H9 (cell line): ENCODE measurements around the gene CFAP46. TPM values are rescaled to one million over a fixed set of nuclear protein-coding genes. Genes with fewer than 3 reads are reported as not detected.

Experiments used
- DNase-seq: peaks from one replicate; pipeline ENCODE4 v3.0.0-alpha.2; 2017
- H2AFZ ChIP-seq: one replicate; pipeline ENCODE4 v1.6.1; 2013; ENCODE audit warnings: mild to moderate bottlenecking, low read length, control low read depth, moderate library complexity
- H2AK5ac ChIP-seq: 2 replicates; pipeline ENCODE4 v1.6.1; 2013; ENCODE audit warnings: low read length, control low read depth, mixed read lengths; ENCODE audit not compliant: insufficient read length
- H2BK120ac ChIP-seq: one replicate; pipeline ENCODE4 v1.6.1; 2013; ENCODE audit warnings: low read depth, mild to moderate bottlenecking, low read length, control low read depth, inconsistent platforms; ENCODE audit not compliant: poor library complexity, severe bottlenecking
- H2BK12ac ChIP-seq: 2 replicates; pipeline ENCODE4 v1.6.1; 2013; ENCODE audit warnings: low read length, control low read depth, mixed read lengths, low read depth; ENCODE audit not compliant: insufficient read length
- H2BK15ac ChIP-seq: 2 replicates; pipeline ENCODE4 v1.6.1; 2013; ENCODE audit warnings: low read depth, low read length, control low read depth
- H2BK20ac ChIP-seq: one replicate; pipeline ENCODE4 v1.6.1; 2013; ENCODE audit warnings: low read depth, mild to moderate bottlenecking, low read length, control low read depth, inconsistent platforms; ENCODE audit not compliant: poor library complexity, severe bottlenecking
- H2BK5ac ChIP-seq: 2 replicates; pipeline ENCODE4 v1.6.1; 2013; ENCODE audit warnings: low read length, control low read depth, mixed read lengths; ENCODE audit not compliant: insufficient read length
- H3K14ac ChIP-seq: 2 replicates; pipeline ENCODE4 v1.6.1; 2013; ENCODE audit warnings: low read length, control low read depth; ENCODE audit not compliant: insufficient read depth
- H3K18ac ChIP-seq: 2 replicates; pipeline ENCODE4 v1.6.1; 2013; ENCODE audit warnings: low read depth, mild to moderate bottlenecking, mixed read lengths, low read length, control low read depth; ENCODE audit not compliant: insufficient read length
- H3K23ac ChIP-seq: 2 replicates; pipeline ENCODE4 v1.6.1; 2013; ENCODE audit warnings: low read length, control low read depth, mixed read lengths, low read depth; ENCODE audit not compliant: insufficient read length
- H3K23me2 ChIP-seq: 2 replicates; pipeline ENCODE4 v1.6.1; 2013; ENCODE audit warnings: low read depth, mild to moderate bottlenecking, mixed read lengths, low read length, control low read depth; ENCODE audit not compliant: insufficient read length, poor library complexity, severe bottlenecking
- H3K27ac ChIP-seq: 2 replicates; pipeline ENCODE4 v1.5.1; 2013; ENCODE audit warnings: low read length, control low read depth, mixed read lengths, low read depth; ENCODE audit not compliant: insufficient read length
- H3K27me3 ChIP-seq: 2 replicates; pipeline ENCODE4 v1.6.1; 2013; ENCODE audit warnings: low read length, control low read depth, inconsistent platforms; ENCODE audit not compliant: insufficient read depth
- H3K4ac ChIP-seq: 2 replicates; pipeline ENCODE4 v1.6.1; 2013; ENCODE audit warnings: low read depth, mild to moderate bottlenecking, control low read depth, inconsistent platforms, low read length, moderate library complexity
- H3K4me1 ChIP-seq: 2 replicates; pipeline ENCODE4 v1.6.1; 2013; ENCODE audit warnings: low read length, control low read depth, inconsistent platforms; ENCODE audit not compliant: insufficient read depth
- H3K4me2 ChIP-seq: 2 replicates; pipeline ENCODE4 v1.6.1; 2013; ENCODE audit warnings: low read length, control low read depth, mixed read lengths; ENCODE audit not compliant: insufficient read length, insufficient read depth
- H3K56ac ChIP-seq: 2 replicates; pipeline ENCODE4 v1.6.1; 2013; ENCODE audit warnings: low read depth, mild to moderate bottlenecking, mixed read lengths, low read length, control low read depth; ENCODE audit not compliant: insufficient read length
- H3K79me1 ChIP-seq: 2 replicates; pipeline ENCODE4 v1.6.1; 2013; ENCODE audit warnings: low read depth, mild to moderate bottlenecking, moderate library complexity, low read length, control low read depth, inconsistent platforms; ENCODE audit not compliant: insufficient read depth, poor library complexity, severe bottlenecking
- H3K79me2 ChIP-seq: 2 replicates; pipeline ENCODE4 v1.6.1; 2013; ENCODE audit warnings: low read length, control low read depth, inconsistent platforms; ENCODE audit not compliant: insufficient read depth
- H3K9ac ChIP-seq: 2 replicates; pipeline ENCODE4 v1.6.1; 2013; ENCODE audit warnings: low read length, control low read depth, mixed read lengths; ENCODE audit not compliant: insufficient read length; ENCODE audit errors: extremely low read depth
- H3K9me3 ChIP-seq: one replicate; pipeline ENCODE4 v1.6.1; 2013; ENCODE audit warnings: low read depth, low read length, inconsistent platforms; ENCODE audit not compliant: control insufficient read depth
- H3T11ph ChIP-seq: one replicate; pipeline ENCODE4 v1.6.1; 2013; ENCODE audit warnings: mild to moderate bottlenecking, low read length, control low read depth, inconsistent platforms
- H4K20me1 ChIP-seq: one replicate; pipeline ENCODE4 v1.6.1; 2013; ENCODE audit not compliant: control insufficient read depth, insufficient read length, insufficient read depth
- H4K5ac ChIP-seq: 2 replicates; pipeline ENCODE4 v1.6.1; 2013; ENCODE audit warnings: low read depth, mild to moderate bottlenecking, mixed read lengths, low read length, control low read depth; ENCODE audit not compliant: insufficient read length
- H4K8ac ChIP-seq: replicated peaks from 2 replicates; pipeline ENCODE4 v1.6.1; 2013; ENCODE audit warnings: low read length, control low read depth, mixed read lengths, low read depth; ENCODE audit not compliant: insufficient read length
- H4K91ac ChIP-seq: 2 replicates; pipeline ENCODE4 v1.6.1; 2013; ENCODE audit warnings: low read depth, mild to moderate bottlenecking, moderate library complexity, mixed read lengths, low read length, control low read depth; ENCODE audit not compliant: insufficient read length
- H3K27ac Mint-ChIP-seq, 3 experiments: 2 replicates in 2 of 3; 3 replicates in 1 of 3; pipeline ENCODE4 v1.8.0; 2020 to 2021; ENCODE audit warnings: mixed read lengths in 3 of 3, mild to moderate bottlenecking in 1 of 3, moderate library complexity in 1 of 3
- H3K27me3 Mint-ChIP-seq: 2 replicates; pipeline ENCODE4 v1.8.0; 2021; ENCODE audit warnings: low read depth, mild to moderate bottlenecking, moderate library complexity, mixed read lengths
- H3K36me3 Mint-ChIP-seq, 3 experiments: 2 replicates in 2 of 3; 3 replicates in 1 of 3; pipeline ENCODE4 v1.8.0; 2020 to 2021; ENCODE audit warnings: low read depth in 3 of 3, mixed read lengths in 3 of 3; ENCODE audit not compliant: insufficient read depth in 1 of 3
- H3K4me1 Mint-ChIP-seq, 2 experiments: 2 replicates each; pipeline ENCODE4 v1.8.0; 2020; ENCODE audit warnings: mixed read lengths in 2 of 2
- H3K4me3 Mint-ChIP-seq, 2 experiments: 2 replicates in 1 of 2; 3 replicates in 1 of 2; pipeline ENCODE4 v1.8.0; 2020 to 2021; ENCODE audit warnings: mild to moderate bottlenecking in 2 of 2, mixed read lengths in 2 of 2, moderate library complexity in 1 of 2
- H3K9me3 Mint-ChIP-seq, 2 experiments: 2 replicates in 1 of 2; 3 replicates in 1 of 2; pipeline ENCODE4 v1.8.0; 2020; ENCODE audit warnings: mild to moderate bottlenecking in 2 of 2, mixed read lengths in 2 of 2, moderate library complexity in 1 of 2
- CTCF ChIP-seq: fragments of 200-600 bp; sonication (generic); conservative IDR thresholded peaks from 3 replicates; pipeline ENCODE4 v1.8.0; 2021; ENCODE audit warnings: antibody characterized with exemption, mild to moderate bottlenecking
- WGBS: extraction: QIAGEN DNeasy Blood & Tissue Kit; methylation state at CpG from one replicate; pipeline ENCODE4 v1.1.7; 2013; ENCODE audit warnings: missing lambda C conversion rate, low lambda C conversion rate, mixed read lengths; ENCODE audit not compliant: insufficient read length; ENCODE audit errors: extremely low coverage; 5-methylcytosine and 5-hydroxymethylcytosine counted together
- total RNA-seq: library from RNA; stranded (reverse); gene quantifications from 2 replicates; pipeline ENCODE4 v1.2.1, GENCODE V29; 2021

The CFAP46 gene
- total RNA-seq, 1 experiment from 2014 or later = 3.1 TPM

GRCh38 chr10:132904814-132905649 is 37.3 kb downstream of the CFAP46 start:
- Histone ChIP-seq H2BK12ac (no peak overlapping the region), H4K91ac (no peak overlapping the region), H2BK120ac (no peak overlapping the region), H4K20me1 (no peaks in the 10 kb centered on the region), H2AFZ (no peak overlapping the region), H3K14ac (no peak overlapping the region), H3K27ac (no peak overlapping the region), H4K5ac (no peak overlapping the region), H3T11ph (no peak overlapping the region), H4K8ac (no peak overlapping the region), H2AK5ac (no peak overlapping the region), H3K9ac (no peak overlapping the region), H3K4me2 (no peak overlapping the region), H3K23ac (no peak overlapping the region), H3K23me2 (no peaks in the 10 kb centered on the region), H2BK20ac (no peak overlapping the region), H3K18ac (no peak overlapping the region), H2BK5ac (no peak overlapping the region), H3K9me3 (peaks cover 6% of the 10 kb centered on the region), H3K27me3 (no peaks in the 10 kb centered on the region), H3K4ac (no peak overlapping the region), H3K79me1 (no peaks in the 10 kb centered on the region), H2BK15ac (no peak overlapping the region), H3K56ac (no peak overlapping the region), H3K79me2 (no peaks in the 10 kb centered on the region), H3K4me1 (no peaks in the 10 kb centered on the region)
- Mint-ChIP-seq H3K36me3 (peaks cover 3 to 7% (median 5%) of the 10 kb centered on the region in 3 experiments; a peak in 4 of 7 replicates), H3K27ac (no peak overlapping the region), H3K9me3 (peaks cover 11 to 14% of the 10 kb centered on the region in 2 experiments), H3K27me3 (peaks cover 9% of the 10 kb centered on the region), H3K4me1 (peaks cover 7% of the 10 kb centered on the region in 2 experiments; a peak in 3 of 4 replicates), H3K4me3 (no peak overlapping the region)
- no peak for TF ChIP-seq CTCF
- DNase-seq = no peak
- no CpG with 5 or more reads among the region's 21 CpGs for WGBS
